ENCODE measurements around the gene AP4B1. TPM values are rescaled to one million over a fixed set of nuclear protein-coding genes. Genes with fewer than 3 reads are reported as not detected.
A peak's percentile ranks its signal among the peaks of the same experiment; 100 is the strongest.

AP4B1 gene
- total and polyA plus RNA-seq, 2 of the 13 experiments (the other 11 are each of a cell fraction or from before 2014, with no cell fraction given) = 8.5 to 12.0 TPM

DNA sequence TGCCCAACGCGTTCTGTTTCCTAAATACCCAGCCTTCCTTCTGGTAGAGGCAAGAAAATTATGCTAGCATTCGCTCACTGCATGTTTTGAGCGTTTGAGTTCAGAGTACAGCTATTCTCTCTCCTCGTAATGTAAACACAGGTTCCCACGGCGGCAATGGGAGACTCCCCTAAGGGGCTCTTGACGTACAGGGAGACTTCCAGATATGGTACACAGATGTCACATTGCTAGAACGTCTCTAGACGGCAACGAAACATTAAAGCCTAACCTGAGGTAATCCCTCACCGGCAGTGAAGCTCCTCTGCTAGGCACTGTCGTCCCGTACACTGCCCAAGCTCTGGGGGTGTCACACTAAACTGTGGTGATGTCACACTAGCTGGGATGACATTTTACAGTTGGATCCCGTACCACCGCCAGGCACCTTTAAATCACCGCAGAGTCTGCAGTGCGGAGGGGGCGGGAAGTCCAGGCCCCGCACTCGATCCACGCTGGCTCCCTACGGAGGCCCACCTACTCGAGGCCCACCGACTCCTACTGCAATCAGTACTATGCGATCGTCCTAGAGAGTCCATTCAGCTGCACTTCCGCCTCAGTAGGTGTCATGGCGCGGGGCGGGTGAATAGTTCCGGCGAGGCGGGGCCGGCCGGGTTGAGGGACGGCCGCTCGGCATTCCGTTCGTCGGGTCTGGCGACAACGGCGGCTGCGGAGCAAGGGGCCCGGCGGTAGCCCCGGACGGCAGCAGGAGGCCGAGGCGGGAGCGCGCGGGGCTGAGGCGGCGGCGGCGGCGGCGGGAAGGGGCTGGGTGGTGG, 24.5 kb upstream of the AP4B1 start, which contains the start of gene HIPK1 (continued):
- 0 out of 2 replicates have a peak, but pooled peaks have one; percentile 28 for TF ChIP-seq HMG20A (CRISPR knock-in tag; IDR thresholded peaks at IDR 0.05; ENCODE audit: borderline replicate concordance)
- TF ChIP-seq, protein P1, sequence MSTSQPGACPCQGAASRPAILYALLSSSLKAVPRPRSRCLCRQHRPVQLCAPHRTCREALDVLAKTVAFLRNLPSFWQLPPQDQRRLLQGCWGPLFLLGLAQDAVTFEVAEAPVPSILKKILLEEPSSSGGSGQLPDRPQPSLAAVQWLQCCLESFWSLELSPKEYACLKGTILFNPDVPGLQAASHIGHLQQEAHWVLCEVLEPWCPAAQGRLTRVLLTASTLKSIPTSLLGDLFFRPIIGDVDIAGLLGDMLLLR (CRISPR knock-in tag; IDR thresholded peaks at IDR 0.05) = no peak
- TF ChIP-seq ZFP37 (CRISPR knock-in tag; IDR thresholded peaks at IDR 0.05; ENCODE audit: borderline replicate concordance) = 0 out of 2 replicates have a peak, but pooled peaks have one; percentile 15
- no peak for TF ChIP-seq SNAPC2 (CRISPR knock-in tag; IDR thresholded peaks at IDR 0.05)
- TF ChIP-seq SIN3B (IDR thresholded peaks at IDR 0.05; ENCODE audit: low read length) = peak; percentile 44; the same call in 1 of the 2 replicates
- peak; percentile 30; the same call in 1 of the 2 replicates for TF ChIP-seq ZNF121 (CRISPR knock-in tag; IDR thresholded peaks at IDR 0.05)
- peak; percentile 84 for TF ChIP-seq SP5 (CRISPR knock-in tag; IDR thresholded peaks at IDR 0.05; ENCODE audit: borderline replicate concordance, low read depth)
- TF ChIP-seq MXI1 (IDR thresholded peaks at IDR 0.05; ENCODE audit: borderline replicate concordance, low read depth, low read length) = peak; percentile 72; the same call in 1 of the 3 replicates
- TF ChIP-seq NFATC3 (CRISPR knock-in tag; IDR thresholded peaks at IDR 0.05) = no peak
- TF ChIP-seq NR2F1 (CRISPR knock-in tag; IDR thresholded peaks at IDR 0.05) = no peak; a peak in 1 of 4 replicates
- no peak for TF ChIP-seq CBX2 (IDR thresholded peaks at IDR 0.05; ENCODE audit: low read depth, low read length)
- TF ChIP-seq CBX2 (CRISPR knock-in tag; IDR thresholded peaks at IDR 0.05; ENCODE audit: low read depth) = 0 out of 2 replicates have a peak, but pooled peaks have one; percentile 61
- TF ChIP-seq FOXO1 (CRISPR knock-in tag; IDR thresholded peaks at IDR 0.05) = peak; percentile 49; the same call in 1 of the 2 replicates
- TF ChIP-seq, protein P2, sequence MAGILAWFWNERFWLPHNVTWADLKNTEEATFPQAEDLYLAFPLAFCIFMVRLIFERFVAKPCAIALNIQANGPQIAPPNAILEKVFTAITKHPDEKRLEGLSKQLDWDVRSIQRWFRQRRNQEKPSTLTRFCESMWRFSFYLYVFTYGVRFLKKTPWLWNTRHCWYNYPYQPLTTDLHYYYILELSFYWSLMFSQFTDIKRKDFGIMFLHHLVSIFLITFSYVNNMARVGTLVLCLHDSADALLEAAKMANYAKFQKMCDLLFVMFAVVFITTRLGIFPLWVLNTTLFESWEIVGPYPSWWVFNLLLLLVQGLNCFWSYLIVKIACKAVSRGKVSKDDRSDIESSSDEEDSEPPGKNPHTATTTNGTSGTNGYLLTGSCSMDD (CRISPR knock-in tag; IDR thresholded peaks at IDR 0.05) = no peak
- TF ChIP-seq FOXJ3 (CRISPR knock-in tag; IDR thresholded peaks at IDR 0.05; ENCODE audit: borderline replicate concordance) = peak; percentile 63
- TF ChIP-seq U2AF2 (IDR thresholded peaks at IDR 0.05; ENCODE audit: low read depth, low read length) = no peak
- peak; percentile 37; the same call in 1 of the 2 replicates for TF ChIP-seq ZNF879 (CRISPR knock-in tag; IDR thresholded peaks at IDR 0.05)
- TF ChIP-seq, protein P3, sequence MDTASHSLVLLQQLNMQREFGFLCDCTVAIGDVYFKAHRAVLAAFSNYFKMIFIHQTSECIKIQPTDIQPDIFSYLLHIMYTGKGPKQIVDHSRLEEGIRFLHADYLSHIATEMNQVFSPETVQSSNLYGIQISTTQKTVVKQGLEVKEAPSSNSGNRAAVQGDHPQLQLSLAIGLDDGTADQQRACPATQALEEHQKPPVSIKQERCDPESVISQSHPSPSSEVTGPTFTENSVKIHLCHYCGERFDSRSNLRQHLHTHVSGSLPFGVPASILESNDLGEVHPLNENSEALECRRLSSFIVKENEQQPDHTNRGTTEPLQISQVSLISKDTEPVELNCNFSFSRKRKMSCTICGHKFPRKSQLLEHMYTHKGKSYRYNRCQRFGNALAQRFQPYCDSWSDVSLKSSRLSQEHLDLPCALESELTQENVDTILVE (CRISPR knock-in tag; IDR thresholded peaks at IDR 0.05) = peak; percentile 81
- peak; percentile 49 for TF ChIP-seq BCL6 (CRISPR knock-in tag; IDR thresholded peaks at IDR 0.05)
- TF ChIP-seq, protein P4, sequence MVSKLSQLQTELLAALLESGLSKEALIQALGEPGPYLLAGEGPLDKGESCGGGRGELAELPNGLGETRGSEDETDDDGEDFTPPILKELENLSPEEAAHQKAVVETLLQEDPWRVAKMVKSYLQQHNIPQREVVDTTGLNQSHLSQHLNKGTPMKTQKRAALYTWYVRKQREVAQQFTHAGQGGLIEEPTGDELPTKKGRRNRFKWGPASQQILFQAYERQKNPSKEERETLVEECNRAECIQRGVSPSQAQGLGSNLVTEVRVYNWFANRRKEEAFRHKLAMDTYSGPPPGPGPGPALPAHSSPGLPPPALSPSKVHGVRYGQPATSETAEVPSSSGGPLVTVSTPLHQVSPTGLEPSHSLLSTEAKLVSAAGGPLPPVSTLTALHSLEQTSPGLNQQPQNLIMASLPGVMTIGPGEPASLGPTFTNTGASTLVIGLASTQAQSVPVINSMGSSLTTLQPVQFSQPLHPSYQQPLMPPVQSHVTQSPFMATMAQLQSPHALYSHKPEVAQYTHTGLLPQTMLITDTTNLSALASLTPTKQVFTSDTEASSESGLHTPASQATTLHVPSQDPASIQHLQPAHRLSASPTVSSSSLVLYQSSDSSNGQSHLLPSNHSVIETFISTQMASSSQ (IDR thresholded peaks at IDR 0.05; ENCODE audit: low read depth) = no peak; the same call in 1 of the 2 replicates
- TF ChIP-seq, protein P4 (CRISPR knock-in tag; IDR thresholded peaks at IDR 0.05; ENCODE audit: borderline replicate concordance) = peak; percentile 65; the same call in 1 of the 2 replicates

Measured in HepG2 (cell line).